ENCODE measurements around the gene SERPINB10. TPM values are rescaled to one million over a fixed set of nuclear protein-coding genes. Genes with fewer than 3 reads are reported as not detected.
A peak's percentile ranks its signal among the peaks of the same experiment; 100 is the strongest.

The SERPINB10 gene
- total RNA-seq, 1 experiment from 2014 or later: not detected

DNA sequence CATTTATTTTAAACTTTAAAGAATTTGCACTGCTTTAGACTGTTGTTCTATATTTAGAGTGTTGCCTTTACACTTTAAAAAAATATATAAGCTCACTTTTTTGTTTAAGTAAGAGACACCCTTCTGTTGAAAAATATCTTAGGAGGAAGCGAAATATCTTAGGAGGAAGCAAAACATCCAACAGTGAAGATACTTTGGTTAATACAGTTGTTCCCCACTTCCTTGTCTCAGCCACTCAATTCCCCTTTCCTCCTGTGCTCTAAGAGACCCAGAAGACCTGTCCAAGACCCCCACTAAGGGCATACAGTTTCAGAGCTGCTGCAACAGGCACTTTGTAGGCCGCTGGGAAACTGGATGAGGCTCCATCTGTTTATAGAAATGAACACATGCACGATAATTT lies 67.9 kb downstream of the SERPINB10 start:
- intact Hi-C loops (cut with micrococcal nuclease; ENCODE audit: unreplicated experiment): loop anchor here (10.0 kb wide), 2 partner anchors 461 to 551 kb away; partner anchors contain the start of gene VPS4B
- H3K79me2 ChIP-seq (ENCODE audit: low read depth): peaks cover 30% of the 10 kb centered on the region
- ChIA-PET POLR2A (ENCODE audit: unreplicated experiment) (interaction anchor here (0.6 kb wide), 1 partner anchor 1886 kb away, joined by 3 read pairs; no protein-coding TSS in a partner anchor), CTCF (interaction anchor here (0.6 to 0.7 kb wide), 2 partner anchors 19 to 459 kb away, joined by 3 read pairs; no protein-coding TSS in a partner anchor)
- peaks cover 13% of the 10 kb centered on the region for H3F3A ChIP-seq (ENCODE audit: insufficient read depth, low read depth)
- H3K36me3 ChIP-seq (ENCODE audit: low read depth): no peaks in the 10 kb centered on the region
- H3K27ac ChIP-seq: no peak overlapping the region
- peaks cover 6% of the 10 kb centered on the region for H3K4me1 ChIP-seq (replicated peaks; ENCODE audit: insufficient read depth)
- BruUV-seq (replicated peaks): no TSS peak
- H3K9me2 ChIP-seq (ENCODE audit: insufficient read depth): no peaks in the 10 kb centered on the region
- no peak overlapping the region for H3K4me2 ChIP-seq
- no peaks in the 10 kb centered on the region; the same call in 1 of the 2 replicates for H4K20me1 ChIP-seq (ENCODE audit: insufficient read depth)
- no peak overlapping the region for H3K4me3 ChIP-seq
- DNase-seq: no peak
- no peak overlapping the region for H2AFZ ChIP-seq
- TF ChIP-seq, protein P1, sequence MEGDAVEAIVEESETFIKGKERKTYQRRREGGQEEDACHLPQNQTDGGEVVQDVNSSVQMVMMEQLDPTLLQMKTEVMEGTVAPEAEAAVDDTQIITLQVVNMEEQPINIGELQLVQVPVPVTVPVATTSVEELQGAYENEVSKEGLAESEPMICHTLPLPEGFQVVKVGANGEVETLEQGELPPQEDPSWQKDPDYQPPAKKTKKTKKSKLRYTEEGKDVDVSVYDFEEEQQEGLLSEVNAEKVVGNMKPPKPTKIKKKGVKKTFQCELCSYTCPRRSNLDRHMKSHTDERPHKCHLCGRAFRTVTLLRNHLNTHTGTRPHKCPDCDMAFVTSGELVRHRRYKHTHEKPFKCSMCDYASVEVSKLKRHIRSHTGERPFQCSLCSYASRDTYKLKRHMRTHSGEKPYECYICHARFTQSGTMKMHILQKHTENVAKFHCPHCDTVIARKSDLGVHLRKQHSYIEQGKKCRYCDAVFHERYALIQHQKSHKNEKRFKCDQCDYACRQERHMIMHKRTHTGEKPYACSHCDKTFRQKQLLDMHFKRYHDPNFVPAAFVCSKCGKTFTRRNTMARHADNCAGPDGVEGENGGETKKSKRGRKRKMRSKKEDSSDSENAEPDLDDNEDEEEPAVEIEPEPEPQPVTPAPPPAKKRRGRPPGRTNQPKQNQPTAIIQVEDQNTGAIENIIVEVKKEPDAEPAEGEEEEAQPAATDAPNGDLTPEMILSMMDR (conservative IDR thresholded peaks at IDR 0.05): no peak
- no peaks in the 10 kb centered on the region for H3K27me3 ChIP-seq (ENCODE audit: insufficient read depth, low read depth)
- H3K9me3 ChIP-seq (ENCODE audit: insufficient read depth, low read depth): peaks cover 3% of the 10 kb centered on the region; the same call in 1 of the 2 replicates

DNA sequence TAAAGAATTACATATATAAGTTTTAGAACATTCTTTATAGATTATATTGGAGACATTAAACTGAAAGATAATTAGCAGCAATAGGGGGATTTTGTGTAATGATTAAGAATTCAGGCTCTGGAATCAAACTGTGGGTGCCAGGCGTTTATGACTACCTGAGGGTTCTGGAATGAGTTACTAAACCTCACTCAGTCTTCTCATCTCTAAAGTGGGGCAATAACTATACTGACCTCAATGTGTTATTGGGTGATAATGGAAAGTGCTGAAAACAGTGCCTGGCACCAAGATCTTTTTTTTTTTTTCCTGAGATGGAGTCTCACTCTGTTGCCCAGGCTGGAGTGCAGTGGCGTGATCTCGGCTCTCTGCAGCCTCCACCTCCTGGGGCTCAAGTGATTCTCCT lies 69.3 kb downstream of the SERPINB10 start:
- no peak overlapping the region for H3K4me2 ChIP-seq
- peaks cover 22% of the 10 kb centered on the region for H3K79me2 ChIP-seq (ENCODE audit: low read depth)
- TF ChIP-seq EZH2 (IDR thresholded peaks at IDR 0.05; ENCODE audit: low read depth): no peak
- TF ChIP-seq, protein P1 (conservative IDR thresholded peaks at IDR 0.05): no peak
- intact Hi-C loops (cut with micrococcal nuclease; ENCODE audit: unreplicated experiment): loop anchor here (10.0 kb wide), 2 partner anchors 462 to 552 kb away; partner anchors contain the start of gene VPS4B
- POLR2A ChIA-PET (ENCODE audit: unreplicated experiment): no interaction called here
- peaks cover 6% of the 10 kb centered on the region; the same call in 1 of the 2 replicates for H3K36me3 ChIP-seq (ENCODE audit: low read depth)
- H3K9me3 ChIP-seq (ENCODE audit: insufficient read depth, low read depth): peaks cover 3% of the 10 kb centered on the region; the same call in 1 of the 2 replicates
- no peaks in the 10 kb centered on the region for H3F3A ChIP-seq (ENCODE audit: insufficient read depth, low read depth)
- BruUV-seq (replicated peaks): no TSS peak
- H2AFZ ChIP-seq: no peak overlapping the region
- no peaks in the 10 kb centered on the region for H3K4me1 ChIP-seq (replicated peaks; ENCODE audit: insufficient read depth)
- no peaks in the 10 kb centered on the region for H3K9me2 ChIP-seq (ENCODE audit: insufficient read depth)
- H3K27me3 ChIP-seq (ENCODE audit: insufficient read depth, low read depth): no peaks in the 10 kb centered on the region
- H3K4me3 ChIP-seq: no peak overlapping the region
- DNase-seq: no peak
- H3K27ac ChIP-seq: no peak overlapping the region
- H4K20me1 ChIP-seq (ENCODE audit: insufficient read depth): no peaks in the 10 kb centered on the region; the same call in 1 of the 2 replicates
- CTCF ChIA-PET: interaction anchor here (0.6 kb wide), 1 partner anchor 41 kb away, joined by 3 read pairs; no protein-coding TSS in a partner anchor

GRCh38 chr18:63979409-63979920 lies 71.7 kb downstream of the SERPINB10 start:
- Histone ChIP-seq H3K4me3 (no peak overlapping the region), H4K20me1 (ENCODE audit: insufficient read depth) (no peaks in the 10 kb centered on the region; the same call in 1 of the 2 replicates), H3K9me2 (ENCODE audit: insufficient read depth) (no peaks in the 10 kb centered on the region), H3K4me2 (no peak overlapping the region), H3K27ac (no peak overlapping the region), H3K4me1 (replicated peaks; ENCODE audit: insufficient read depth) (no peaks in the 10 kb centered on the region), H3K9me3 (ENCODE audit: insufficient read depth, low read depth) (no peaks in the 10 kb centered on the region), H3K36me3 (ENCODE audit: low read depth) (peaks cover 6% of the 10 kb centered on the region; the same call in 1 of the 2 replicates), H2AFZ (no peak overlapping the region), H3K79me2 (ENCODE audit: low read depth) (peaks cover 14% of the 10 kb centered on the region), H3F3A (ENCODE audit: insufficient read depth, low read depth) (no peaks in the 10 kb centered on the region), H3K27me3 (ENCODE audit: insufficient read depth, low read depth) (no peaks in the 10 kb centered on the region)
- ChIA-PET CTCF (no interaction called here), POLR2A (ENCODE audit: unreplicated experiment) (no interaction called here)
- no TSS peak for BruUV-seq (replicated peaks)
- intact Hi-C loops (cut with micrococcal nuclease; ENCODE audit: unreplicated experiment): loop anchor here (2.0 to 10.0 kb wide), 3 partner anchors 131 to 555 kb away; partner anchors contain the start of gene VPS4B
- DNase-seq: peak in 1 of 2 experiments; percentile 62
- TF ChIP-seq EZH2 (IDR thresholded peaks at IDR 0.05; ENCODE audit: low read depth): no peak
- TF ChIP-seq, protein P1 (conservative IDR thresholded peaks at IDR 0.05): peak; percentile 89
